NCI-H510A treated with DMSO at 0.1 percent for 48 hours (cell line): ENCODE data around the gene PPA2.

Experiments used
- DNase-seq: peaks from one replicate; lab custom pipeline; 2025; lab: John Stamatoyannopoulos, UW

The PPA2 gene

GRCh38 chr4:105389167-105389566 lies 84.7 kb downstream of the PPA2 start:
- DNase-seq: no peak

GRCh38 chr4:105387466-105387865 lies 86.4 kb downstream of the PPA2 start:
- no peak for DNase-seq

- no peak for DNase-seq
These were observed 87.8 kb downstream of the PPA2 start for GRCh38 chr4:105386012-105386411.

- DNase-seq: no peak
These were observed 99.8 kb downstream of the PPA2 start for GRCh38 chr4:105374071-105374470.

GRCh38 chr4:105373324-105373723 lies 100.5 kb downstream of the PPA2 start:
- DNase-seq: no peak

GRCh38 chr4:105369988-105370387 lies 103.9 kb downstream of the PPA2 start:
- DNase-seq: no peak

GRCh38 chr4:105361053-105361452 lies 112.8 kb downstream of the PPA2 start:
- DNase-seq: no peak

- DNase-seq: no peak
These were observed 116.4 kb downstream of the PPA2 start for GRCh38 chr4:105357258-105357980.

GRCh38 chr4:105356194-105356593 lies 117.7 kb downstream of the PPA2 start:
- no peak for DNase-seq

GRCh38 chr4:105352826-105353225 lies 121.0 kb downstream of the PPA2 start:
- no peak for DNase-seq

GRCh38 chr4:105351861-105352260 lies 122.0 kb downstream of the PPA2 start:
- no peak for DNase-seq

GRCh38 chr4:105350859-105351490 lies 122.9 kb downstream of the PPA2 start:
- DNase-seq: no peak

- DNase-seq: no peak
These were observed 125.1 kb downstream of the PPA2 start for GRCh38 chr4:105348719-105349118.

GRCh38 chr4:105346869-105347268 lies 127.0 kb downstream of the PPA2 start:
- no peak for DNase-seq

GRCh38 chr4:105345838-105346237 lies 128.0 kb downstream of the PPA2 start:
- no peak for DNase-seq

GRCh38 chr4:105345358-105345757 lies 128.5 kb downstream of the PPA2 start:
- no peak for DNase-seq

GRCh38 chr4:105344141-105344540 lies 129.7 kb downstream of the PPA2 start:
- no peak for DNase-seq

GRCh38 chr4:105343146-105343931 lies 130.5 kb downstream of the PPA2 start:
- DNase-seq: no peak

GRCh38 chr4:105329081-105329480 lies 144.8 kb downstream of the PPA2 start:
- DNase-seq: no peak

- no peak for DNase-seq
These were observed 145.9 kb downstream of the PPA2 start for GRCh38 chr4:105327956-105328355.

GRCh38 chr4:105327222-105327621 lies 146.6 kb downstream of the PPA2 start:
- DNase-seq: no peak
